Measurements from ENCODE around the gene NXPH3.

NXPH3 gene

GRCh38 chr17:49595328-49595727, 19.7 kb downstream of the NXPH3 start:
- DNase-seq (ENCODE audit: low read depth): no peak
- TF ChIP-seq MYC (IDR thresholded peaks at IDR 0.05; ENCODE audit: low read depth, low read length) (no peak), MAX (IDR thresholded peaks at IDR 0.05; ENCODE audit: low read depth, low read length) (no peak), CTCF (IDR thresholded peaks at IDR 0.05; ENCODE audit: low read depth, low read length) (no peak), POLR2A (IDR thresholded peaks at IDR 0.05; ENCODE audit: extremely low read depth, insufficient read length) (no peak)
- no peak overlapping the region for H3K4me3 ChIP-seq (ENCODE audit: low read depth, low read length)

- no peak overlapping the region for H3K4me3 ChIP-seq (ENCODE audit: low read depth, low read length)
- no peak for TF ChIP-seq CTCF (IDR thresholded peaks at IDR 0.05; ENCODE audit: low read depth, low read length)
- TF ChIP-seq MAX (IDR thresholded peaks at IDR 0.05; ENCODE audit: low read depth, low read length): no peak
- TF ChIP-seq MYC (IDR thresholded peaks at IDR 0.05; ENCODE audit: low read depth, low read length): no peak
- TF ChIP-seq POLR2A (IDR thresholded peaks at IDR 0.05; ENCODE audit: extremely low read depth, insufficient read length): no peak
- no peak for DNase-seq (ENCODE audit: low read depth)
Measured at GRCh38 chr17:49595980-49596379, 20.3 kb downstream of the NXPH3 start.

- DNase-seq (ENCODE audit: low read depth): no peak
- TF ChIP-seq MYC (IDR thresholded peaks at IDR 0.05; ENCODE audit: low read depth, low read length) (no peak), POLR2A (IDR thresholded peaks at IDR 0.05; ENCODE audit: extremely low read depth, insufficient read length) (no peak), MAX (IDR thresholded peaks at IDR 0.05; ENCODE audit: low read depth, low read length) (no peak), CTCF (IDR thresholded peaks at IDR 0.05; ENCODE audit: low read depth, low read length) (no peak)
Measured at GRCh38 chr17:49596613-49597244, 21.1 kb downstream of the NXPH3 start.

GRCh38 chr17:49597436-49597835, 21.8 kb downstream of the NXPH3 start:
- no peak overlapping the region for H3K4me3 ChIP-seq (ENCODE audit: low read depth, low read length)
- TF ChIP-seq POLR2A (IDR thresholded peaks at IDR 0.05; ENCODE audit: extremely low read depth, insufficient read length) (no peak), CTCF (IDR thresholded peaks at IDR 0.05; ENCODE audit: low read depth, low read length) (no peak), MYC (IDR thresholded peaks at IDR 0.05; ENCODE audit: low read depth, low read length) (no peak), MAX (IDR thresholded peaks at IDR 0.05; ENCODE audit: low read depth, low read length) (no peak)
- DNase-seq (ENCODE audit: low read depth): no peak

More at GRCh38 chr17:49596613-49597244, 21.1 kb downstream of the NXPH3 start:
- H3K4me3 ChIP-seq (ENCODE audit: low read depth, low read length): no peak overlapping the region

- no peak for TF ChIP-seq MAX (IDR thresholded peaks at IDR 0.05; ENCODE audit: low read depth, low read length)
- no peak for TF ChIP-seq CTCF (IDR thresholded peaks at IDR 0.05; ENCODE audit: low read depth, low read length)
- no peak for TF ChIP-seq MYC (IDR thresholded peaks at IDR 0.05; ENCODE audit: low read depth, low read length)
- TF ChIP-seq POLR2A (IDR thresholded peaks at IDR 0.05; ENCODE audit: extremely low read depth, insufficient read length): no peak
- no peak for DNase-seq (ENCODE audit: low read depth)
- H3K4me3 ChIP-seq (ENCODE audit: low read depth, low read length): no peak overlapping the region
Measured at GRCh38 chr17:49597928-49598655, 22.4 kb downstream of the NXPH3 start.
